Measurements from ENCODE around the gene BLCAP.
"Not testable (repeated sequence)": the region's sequence is repeated elsewhere in the genome, so short reads cannot be mapped to it uniquely, and the experiment has no call there.

The BLCAP gene

GRCh38 chr20:37513779-37514359 is 13.8 kb downstream of the BLCAP start:
- DNase-seq, result no peak

- no peak for DNase-seq
Measured at GRCh38 chr20:37511610-37512275, 15.9 kb downstream of the BLCAP start.

GRCh38 chr20:37510226-37510625 is 17.4 kb downstream of the BLCAP start:
- no peak for DNase-seq

- DNase-seq, result no peak
Measured at GRCh38 chr20:37506152-37506725, 21.4 kb downstream of the BLCAP start.

GRCh38 chr20:37505263-37506151 is 22.2 kb downstream of the BLCAP start:
- no peak for DNase-seq

GRCh38 chr20:37504404-37505096 is 23.1 kb downstream of the BLCAP start:
- no peak for DNase-seq

GRCh38 chr20:37503256-37503927 is 24.3 kb downstream of the BLCAP start:
- DNase-seq, result no peak

GRCh38 chr20:37502654-37503053 is 25.0 kb downstream of the BLCAP start:
- no peak for DNase-seq

GRCh38 chr20:37501940-37502339 is 25.7 kb downstream of the BLCAP start:
- DNase-seq, result no peak

- DNase-seq, result no peak
Measured at GRCh38 chr20:37500311-37500710, 27.4 kb downstream of the BLCAP start.

- no peak for DNase-seq
Measured at GRCh38 chr20:37498066-37498665, 29.5 kb downstream of the BLCAP start.

GRCh38 chr20:37494796-37495195 is 32.9 kb downstream of the BLCAP start:
- no peak for DNase-seq

- no peak for DNase-seq
Measured at GRCh38 chr20:37494301-37494700, 33.4 kb downstream of the BLCAP start.

GRCh38 chr20:37492945-37493344 is 34.7 kb downstream of the BLCAP start:
- DNase-seq, result no peak

- no peak for DNase-seq
Measured at GRCh38 chr20:37492096-37492625, 35.5 kb downstream of the BLCAP start.

GRCh38 chr20:37490663-37491350 is 36.9 kb downstream of the BLCAP start:
- DNase-seq, result no peak

GRCh38 chr20:37486209-37486608 is 41.5 kb downstream of the BLCAP start:
- DNase-seq, result not testable (repeated sequence)

- no peak for DNase-seq
Measured at GRCh38 chr20:37484331-37484730, 43.3 kb downstream of the BLCAP start.

GRCh38 chr20:37481610-37482009 is 46.1 kb downstream of the BLCAP start:
- DNase-seq, result no peak

GRCh38 chr20:37480919-37481318 is 46.8 kb downstream of the BLCAP start:
- DNase-seq, result no peak
